Karpas-422 (cell line): ENCODE data around the gene OR5T1. TPM values are rescaled to one million over a fixed set of nuclear protein-coding genes. Genes with fewer than 3 reads are reported as not detected.

Experiments
- DNase-seq: peaks from one replicate; pipeline ENCODE4 v3.0.0-alpha.2; 2015
- H2AFZ ChIP-seq: fragments of 200-600 bp; sonication (generic); 2 replicates; pipeline ENCODE4 v1.6.1; 2014; ENCODE audit warnings: antibody characterized with exemption, low read length, mixed read lengths
- H3K27ac ChIP-seq: fragments of 200-600 bp; sonication (generic); 2 replicates; pipeline ENCODE4 v1.5.1; 2014; ENCODE audit warnings: mild to moderate bottlenecking, low read length, moderate library complexity
- H3K27me3 ChIP-seq: fragments of 200-600 bp; sonication (generic); 2 replicates; pipeline ENCODE4 v1.6.1; 2014; ENCODE audit warnings: low read length, mixed read lengths
- H3K36me3 ChIP-seq: fragments of 200-600 bp; sonication (generic); 2 replicates; pipeline ENCODE4 v1.6.1; 2014; ENCODE audit warnings: low read length, mixed read lengths; ENCODE audit not compliant: insufficient read depth
- H3K4me1 ChIP-seq: fragments of 200-600 bp; sonication (generic); 2 replicates; pipeline ENCODE4 v1.6.1; 2014; ENCODE audit warnings: mild to moderate bottlenecking, low read length, mixed read lengths
- H3K4me2 ChIP-seq: fragments of 200-600 bp; sonication (generic); 2 replicates; pipeline ENCODE4 v1.6.1; 2014; ENCODE audit warnings: low read length, low read depth, mild to moderate bottlenecking; ENCODE audit not compliant: poor library complexity, severe bottlenecking
- H3K4me3 ChIP-seq: fragments of 200-600 bp; sonication (generic); 2 replicates; pipeline ENCODE4 v1.5.1; 2014; ENCODE audit warnings: mild to moderate bottlenecking, antibody characterized with exemption, low read length, mixed read lengths
- H3K79me2 ChIP-seq: fragments of 200-600 bp; sonication (generic); 2 replicates; pipeline ENCODE4 v1.6.1; 2014; ENCODE audit warnings: mild to moderate bottlenecking, low read length, mixed read lengths
- H3K9ac ChIP-seq: fragments of 200-600 bp; sonication (generic); 2 replicates; pipeline ENCODE4 v1.6.0; 2014; ENCODE audit warnings: low read length
- H3K9me2 ChIP-seq: fragments of 200-600 bp; sonication (generic), shearing (Covaris generic); replicated peaks from 2 replicates; pipeline ENCODE4 v1.6.0; 2014; ENCODE audit warnings: mild to moderate bottlenecking, low read length, moderate library complexity; ENCODE audit not compliant: insufficient read depth
- H3K9me3 ChIP-seq: fragments of 300-700, 200-600 bp; sonication (generic); 2 replicates; pipeline ENCODE4 v1.6.1; 2014; ENCODE audit warnings: low read length, mixed read lengths
- H4K20me1 ChIP-seq: fragments of 200-600 bp; sonication (generic); 2 replicates; pipeline ENCODE4 v1.6.1; 2014; ENCODE audit warnings: mild to moderate bottlenecking, antibody characterized with exemption, low read length, low read depth; ENCODE audit not compliant: insufficient read depth
- total RNA-seq: library from RNA; depleted of rRNA; stranded (reverse); fragments of >200 nt; shearing (Covaris generic); gene quantifications from 2 replicates; pipeline ENCODE4 v1.2.3, GENCODE V29; 2014; ENCODE audit warnings: low replicate concordance; rRNA removed

The OR5T1 gene
- total RNA-seq: not detected in 2 replicates

GRCh38 chr11:56273854-56274253, at the start of gene OR5T1:
OR5T1 (plus strand) TSS chr11:56274154; CDS start chr11:56275639, 1,485 bp downstream.
- Histone ChIP-seq H3K79me2 (no peaks in the 10 kb centered on the region), H3K9me3 (peaks cover 13% of the 10 kb centered on the region), H3K9me2 (no peaks in the 10 kb centered on the region), H3K36me3 (no peaks in the 10 kb centered on the region), H3K4me3 (no peak within 1 kb of the TSS), H3K27ac (no peak within 1 kb of the TSS), H2AFZ (no peak within 1 kb of the TSS), H4K20me1 (no peaks in the 10 kb centered on the region), H3K4me1 (no peaks in the 10 kb centered on the region), H3K9ac (no peak within 1 kb of the TSS), H3K27me3 (no peaks in the 10 kb centered on the region), H3K4me2 (no peak within 1 kb of the TSS)
- no peak for DNase-seq

GRCh38 chr11:56234155-56234554, 39.8 kb upstream of the OR5T1 start, which contains the start of gene OR5T2:
OR5T2 (minus strand) TSS chr11:56234255; CDS start chr11:56233062, 1,193 bp downstream.
- Histone ChIP-seq H3K4me2 (no peak within 1 kb of the TSS), H3K4me1 (no peaks in the 10 kb centered on the region), H4K20me1 (no peaks in the 10 kb centered on the region), H3K4me3 (no peak within 1 kb of the TSS), H3K36me3 (no peaks in the 10 kb centered on the region), H3K27me3 (no peaks in the 10 kb centered on the region), H3K9me2 (no peaks in the 10 kb centered on the region), H3K9me3 (peaks cover 18% of the 10 kb centered on the region), H2AFZ (no peak within 1 kb of the TSS), H3K9ac (no peak within 1 kb of the TSS), H3K79me2 (no peaks in the 10 kb centered on the region), H3K27ac (no peak within 1 kb of the TSS)
- DNase-seq: no peak

GRCh38 chr11:56251954-56252353, 22.0 kb upstream of the OR5T1 start, which contains the start of gene OR5T3:
OR5T3 (plus strand) TSS chr11:56252254; CDS start chr11:56252254, 0 bp downstream.
- H3K36me3 ChIP-seq: no peaks in the 10 kb centered on the region

GRCh38 chr11:56271092-56271491, 2.9 kb upstream of the OR5T1 start:
- H3K4me2 ChIP-seq: no peak overlapping the region
- H3K27me3 ChIP-seq: no peaks in the 10 kb centered on the region

More at GRCh38 chr11:56251954-56252353, 22.0 kb upstream of the OR5T1 start, which contains the start of gene OR5T3:
- no peak for DNase-seq
- Histone ChIP-seq H3K27me3 (no peaks in the 10 kb centered on the region), H3K9ac (no peak within 1 kb of the TSS), H2AFZ (no peak within 1 kb of the TSS), H3K27ac (no peak within 1 kb of the TSS), H3K4me1 (no peaks in the 10 kb centered on the region), H3K79me2 (no peaks in the 10 kb centered on the region), H3K9me2 (no peaks in the 10 kb centered on the region), H4K20me1 (no peaks in the 10 kb centered on the region), H3K4me3 (no peak within 1 kb of the TSS), H3K4me2 (no peak within 1 kb of the TSS), H3K9me3 (peaks cover 22% of the 10 kb centered on the region)

GRCh38 chr11:56292154-56292553, 18.2 kb downstream of the OR5T1 start, which contains the start of gene OR8H1:
OR8H1 (minus strand) TSS chr11:56292254; CDS start chr11:56291062, 1,192 bp downstream.
- Histone ChIP-seq H3K36me3 (no peaks in the 10 kb centered on the region), H3K4me1 (no peaks in the 10 kb centered on the region), H3K79me2 (no peaks in the 10 kb centered on the region), H3K27ac (no peak within 1 kb of the TSS), H3K4me2 (no peak within 1 kb of the TSS), H3K9me2 (0 out of 2 replicates have a peak, but pooled peaks cover 2% of the 10 kb centered on the region), H3K9ac (no peak within 1 kb of the TSS), H2AFZ (no peak within 1 kb of the TSS), H3K4me3 (no peak within 1 kb of the TSS), H3K9me3 (peaks cover 3% of the 10 kb centered on the region; the same call in 1 of the 2 replicates), H3K27me3 (no peaks in the 10 kb centered on the region), H4K20me1 (no peaks in the 10 kb centered on the region)
- no peak for DNase-seq

More at GRCh38 chr11:56271092-56271491, 2.9 kb upstream of the OR5T1 start:
- H3K4me3 ChIP-seq: no peak overlapping the region
- no peaks in the 10 kb centered on the region for H3K36me3 ChIP-seq
- no peak overlapping the region for H3K27ac ChIP-seq
- no peaks in the 10 kb centered on the region for H3K9me2 ChIP-seq
- H2AFZ ChIP-seq: no peak overlapping the region
- H3K4me1 ChIP-seq: no peaks in the 10 kb centered on the region
- no peaks in the 10 kb centered on the region for H3K79me2 ChIP-seq
- no peaks in the 10 kb centered on the region for H4K20me1 ChIP-seq
- H3K9me3 ChIP-seq: peaks cover 15% of the 10 kb centered on the region
- DNase-seq: no peak
- H3K9ac ChIP-seq: no peak overlapping the region

- H3K9me2 ChIP-seq: no peaks in the 10 kb centered on the region
- H3K27ac ChIP-seq: no peak overlapping the region
Observed at GRCh38 chr11:56296898-56297297, 22.9 kb downstream of the OR5T1 start.

GRCh38 chr11:56307836-56308235, 33.9 kb downstream of the OR5T1 start:
- no peaks in the 10 kb centered on the region for H3K36me3 ChIP-seq
- no peak overlapping the region for H3K27ac ChIP-seq
- no peak overlapping the region for H3K4me2 ChIP-seq
- H2AFZ ChIP-seq: no peak overlapping the region
- H3K9ac ChIP-seq: no peak overlapping the region
- DNase-seq: no peak
- no peaks in the 10 kb centered on the region for H3K4me1 ChIP-seq
- no peaks in the 10 kb centered on the region for H3K9me2 ChIP-seq
- peaks cover 37% of the 10 kb centered on the region for H3K9me3 ChIP-seq
- H3K4me3 ChIP-seq: no peak overlapping the region
- no peaks in the 10 kb centered on the region for H3K79me2 ChIP-seq
- no peaks in the 10 kb centered on the region for H3K27me3 ChIP-seq
- H4K20me1 ChIP-seq: no peaks in the 10 kb centered on the region

More at GRCh38 chr11:56296898-56297297, 22.9 kb downstream of the OR5T1 start:
- H3K27me3 ChIP-seq: no peaks in the 10 kb centered on the region
- no peaks in the 10 kb centered on the region for H4K20me1 ChIP-seq
- H3K4me3 ChIP-seq: no peak overlapping the region
- peaks cover 13% of the 10 kb centered on the region; the same call in 1 of the 2 replicates for H3K9me3 ChIP-seq
- H3K36me3 ChIP-seq: no peaks in the 10 kb centered on the region
- 0 out of 2 replicates have a peak overlapping the region, but pooled peaks have one; percentile 28 for H2AFZ ChIP-seq
- no peak overlapping the region for H3K4me2 ChIP-seq
- no peaks in the 10 kb centered on the region for H3K4me1 ChIP-seq
- no peak for DNase-seq
- no peak overlapping the region for H3K9ac ChIP-seq
- H3K79me2 ChIP-seq: no peaks in the 10 kb centered on the region

GRCh38 chr11:56314844-56315243, 40.9 kb downstream of the OR5T1 start, which contains the start of gene OR8K3:
OR8K3 (plus strand) TSS chr11:56315144; CDS start chr11:56318307, 3,163 bp downstream.
- Histone ChIP-seq H3K4me2 (no peak within 1 kb of the TSS), H3K79me2 (no peaks in the 10 kb centered on the region), H3K4me1 (no peaks in the 10 kb centered on the region), H3K9ac (no peak within 1 kb of the TSS), H3K36me3 (no peaks in the 10 kb centered on the region), H3K9me2 (no peaks in the 10 kb centered on the region), H4K20me1 (no peaks in the 10 kb centered on the region), H3K9me3 (peaks cover 19% of the 10 kb centered on the region), H3K27ac (no peak within 1 kb of the TSS), H2AFZ (no peak within 1 kb of the TSS), H3K27me3 (no peaks in the 10 kb centered on the region), H3K4me3 (no peak within 1 kb of the TSS)
- no peak for DNase-seq
